H1 (cell line): ENCODE data around the gene KLK12. TPM values are rescaled to one million over a fixed set of nuclear protein-coding genes. Genes with fewer than 3 reads are reported as not detected.

ENCODE experiments used
- CBX8 ChIP-seq: fragments of 300-800, 300-1000 bp; sonication (generic); IDR thresholded peaks from 2 replicates; pipeline ENCODE4 v1.7.1; 2016; ENCODE audit warnings: low read depth, low read length, borderline replicate concordance
- CHD7 ChIP-seq: fragments of 300-600 bp; sonication (generic); IDR thresholded peaks from 2 replicates; pipeline ENCODE4 v1.7.1; 2012; ENCODE audit warnings: low read length, moderate library complexity, mild to moderate bottlenecking, inconsistent platforms; ENCODE audit not compliant: insufficient replicate concordance
- GTF2F1 ChIP-seq: IDR thresholded peaks from 2 replicates; pipeline ENCODE4 v1.6.1; 2012; ENCODE audit warnings: low read depth, low read length, improper control_type of control experiment, borderline replicate concordance
- KDM5A ChIP-seq: fragments of 200-600 bp; IDR thresholded peaks from 2 replicates; pipeline ENCODE4 v1.7.1; 2012; ENCODE audit warnings: mild to moderate bottlenecking, low read length, inconsistent platforms, mixed read lengths
- NANOG ChIP-seq: IDR thresholded peaks from 2 replicates; pipeline ENCODE4 v1.6.1; 2011; ENCODE audit warnings: low read length, low read depth, mild to moderate bottlenecking, inconsistent platforms; ENCODE audit not compliant: insufficient read depth, poor library complexity, severe bottlenecking
- PHF8 ChIP-seq: fragments of 200-600 bp; sonication (generic); conservative IDR thresholded peaks from 2 replicates; pipeline ENCODE4 v1.7.1; 2012; ENCODE audit warnings: low read depth, mild to moderate bottlenecking, inconsistent platforms, low read length, moderate library complexity
- SIX5 ChIP-seq: IDR thresholded peaks from 2 replicates; pipeline ENCODE4 v1.6.1; 2011; ENCODE audit warnings: mild to moderate bottlenecking, low read depth, low read length
- polyA plus RNA-seq, 7 experiments: library from polyadenylated mRNA; depleted of rRNA in 3 of 7; stranded (reverse) in 5 of 7; unstranded in 2 of 7; fragments of >200 nt in 5 of 7; fragments of 200-250 nt in 2 of 7; gene quantifications; 1 replicate in 5 of 7; 2 replicates in 1 of 7; 4 replicates in 1 of 7; pipeline versions ENCODE4 v1.2.1 to v1.2.3, GENCODE V29; 2011 to 2013; ENCODE audit warnings: missing spikeins in 2 of 7, mixed read lengths in 2 of 7
- total RNA-seq: library from RNA; stranded (reverse); fragmentation: NEBNext Ultra II Directional; extraction: Animal tissue kit (Norgen Biotek cat#: 25700); gene quantifications from 2 replicates; pipeline ENCODE4 v1.2.1, GENCODE V29; 2021
- TF ChIP-seq, protein P1 (sequence below): IDR thresholded peaks from 2 replicates; pipeline ENCODE4 v1.6.1; 2011; ENCODE audit warnings: low read depth, mild to moderate bottlenecking, low read length; ENCODE audit not compliant: insufficient read depth
- TF ChIP-seq, protein P2 (sequence below): IDR thresholded peaks from 2 replicates; pipeline ENCODE4 v1.6.1; 2012; ENCODE audit warnings: low read length, inconsistent platforms

KLK12 gene
- total and polyA plus RNA-seq, 2 of the 8 experiments (the other 6 are each of a cell fraction or from before 2014, with no cell fraction given) = 0.24 TPM; not detected in 1

GRCh38 chr19:51082611-51083010 is 47.8 kb upstream of the KLK12 start, which contains the start of gene KLK14 (continued):
- TF ChIP-seq CHD7 (no peak), SIX5 (no peak), PHF8 (no peak), CBX8 (no peak), KDM5A (no peak), NANOG (no peak), GTF2F1 (no peak)
- TF ChIP-seq, protein P1, sequence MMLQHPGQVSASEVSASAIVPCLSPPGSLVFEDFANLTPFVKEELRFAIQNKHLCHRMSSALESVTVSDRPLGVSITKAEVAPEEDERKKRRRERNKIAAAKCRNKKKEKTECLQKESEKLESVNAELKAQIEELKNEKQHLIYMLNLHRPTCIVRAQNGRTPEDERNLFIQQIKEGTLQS = no peak
- TF ChIP-seq, protein P2, sequence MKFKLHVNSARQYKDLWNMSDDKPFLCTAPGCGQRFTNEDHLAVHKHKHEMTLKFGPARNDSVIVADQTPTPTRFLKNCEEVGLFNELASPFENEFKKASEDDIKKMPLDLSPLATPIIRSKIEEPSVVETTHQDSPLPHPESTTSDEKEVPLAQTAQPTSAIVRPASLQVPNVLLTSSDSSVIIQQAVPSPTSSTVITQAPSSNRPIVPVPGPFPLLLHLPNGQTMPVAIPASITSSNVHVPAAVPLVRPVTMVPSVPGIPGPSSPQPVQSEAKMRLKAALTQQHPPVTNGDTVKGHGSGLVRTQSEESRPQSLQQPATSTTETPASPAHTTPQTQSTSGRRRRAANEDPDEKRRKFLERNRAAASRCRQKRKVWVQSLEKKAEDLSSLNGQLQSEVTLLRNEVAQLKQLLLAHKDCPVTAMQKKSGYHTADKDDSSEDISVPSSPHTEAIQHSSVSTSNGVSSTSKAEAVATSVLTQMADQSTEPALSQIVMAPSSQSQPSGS = no peak
